ENCODE results near the gene MBNL1. TPM values are rescaled to one million over a fixed set of nuclear protein-coding genes. Genes with fewer than 3 reads are reported as not detected.

MBNL1 gene
- total and polyA plus RNA-seq, 7 experiments from 2014 or later, result 371 to 675 (median 497) TPM

- POLR2A ChIA-PET, result interaction anchor here (0.6 to 3.8 kb wide), 9 partner anchors 8 to 100 kb away, joined by 3 to 46 read pairs (median 4); partner anchors contain the start of gene MBNL1
- H3K9me3 ChIP-seq (ENCODE audit: control insufficient read depth in 2 of 3, low read length in 3 of 3), result no peaks in the 10 kb centered on the region
- CTCF ChIA-PET, result interaction anchor here (0.7 to 2.0 kb wide), 5 partner anchors 9 to 211 kb away, joined by 3 to 5 read pairs (median 4); no protein-coding TSS in a partner anchor
- DNase-seq, result no peak
- no peaks in the 10 kb centered on the region for H3K36me3 ChIP-seq (ENCODE audit: control insufficient read depth in 2 of 3, insufficient read depth in 3 of 3, low read length in 3 of 3)
- H3K36me3 Mint-ChIP-seq, result peaks cover 0 to 10% (median 0%) of the 10 kb centered on the region in 5 donors
- H3K4me3 Mint-ChIP-seq, result peak overlapping the region; percentile 53 to 82 (median 72)
- no peaks in the 10 kb centered on the region for H3K27me3 Mint-ChIP-seq
- peaks cover 42 to 93% of the 10 kb centered on the region in 2 donors for H3K4me1 ChIP-seq (ENCODE audit: control insufficient read depth in 2 of 2, insufficient read depth in 2 of 2, low read length in 2 of 2)
- no peaks in the 10 kb centered on the region for H3K9me3 Mint-ChIP-seq
- peaks cover 56 to 93% (median 82%) of the 10 kb centered on the region in 7 donors for H3K4me1 Mint-ChIP-seq
- H3K4me3 ChIP-seq (ENCODE audit: low read length), result peak overlapping the region; percentile 34
- intact Hi-C loops (cut with micrococcal nuclease), result loop anchor here (1.0 to 2.0 kb wide), 4 partner anchors 7 to 15 kb away; partner anchors contain the start of gene MBNL1 (in 1 of the 2)
- H3K27ac ChIP-seq (ENCODE audit: low read depth, low read length), result peak overlapping the region; percentile 53
- peak overlapping the region; percentile 61 to 91 (median 83) for H3K27ac Mint-ChIP-seq
- H3K27me3 ChIP-seq (ENCODE audit: control insufficient read depth in 2 of 2, insufficient read depth in 2 of 2, low read length in 2 of 2), result no peaks in the 10 kb centered on the region
- no peak for ATAC-seq
These were observed 15.0 kb downstream of the MBNL1 start for GRCh38 chr3:152283492-152284381.

GRCh38 chr3:152284906-152285305, 16.2 kb downstream of the MBNL1 start:
- Histone ChIP-seq H3K9me3 (ENCODE audit: control insufficient read depth in 2 of 3, low read length in 3 of 3) (no peaks in the 10 kb centered on the region), H3K27me3 (ENCODE audit: control insufficient read depth in 2 of 2, insufficient read depth in 2 of 2, low read length in 2 of 2) (no peaks in the 10 kb centered on the region), H3K4me1 (ENCODE audit: control insufficient read depth in 2 of 2, insufficient read depth in 2 of 2, low read length in 2 of 2) (peaks cover 43 to 88% of the 10 kb centered on the region in 2 donors), H3K36me3 (ENCODE audit: control insufficient read depth in 2 of 3, insufficient read depth in 3 of 3, low read length in 3 of 3) (no peaks in the 10 kb centered on the region), H3K27ac (ENCODE audit: low read depth, low read length) (peak overlapping the region; percentile 53), H3K4me3 (ENCODE audit: low read length) (peak overlapping the region; percentile 34)
- ChIA-PET CTCF (interaction anchor here (0.6 to 2.0 kb wide), 5 partner anchors 101 to 1112 kb away, joined by 3 to 5 read pairs (median 4); no protein-coding TSS in a partner anchor), POLR2A (interaction anchor here (0.6 to 2.6 kb wide), 11 partner anchors 9 to 101 kb away, joined by 3 to 17 read pairs (median 4); partner anchors contain the start of gene MBNL1)
- Mint-ChIP-seq H3K27me3 (no peaks in the 10 kb centered on the region), H3K4me1 (peaks cover 49 to 93% (median 81%) of the 10 kb centered on the region in 7 donors), H3K27ac (peak overlapping the region; percentile 27 to 91 (median 85)), H3K4me3 (peak overlapping the region; percentile 45 to 82 (median 76)), H3K9me3 (no peaks in the 10 kb centered on the region), H3K36me3 (peaks cover 0 to 5% (median 0%) of the 10 kb centered on the region in 5 donors)
- intact Hi-C loops (cut with micrococcal nuclease), result loop anchor here (1.0 to 5.0 kb wide), 8 partner anchors 8 to 208 kb away; partner anchors contain the start of gene MBNL1 (in 1 of the 2)
- DNase-seq, result peak in 5 of 9 donors; percentile 24 to 45 (median 34)
- peak; percentile 74 for ATAC-seq

GRCh38 chr3:152285509-152285908, 16.8 kb downstream of the MBNL1 start:
- intact Hi-C loops (cut with micrococcal nuclease), result loop anchor here (1.0 to 5.0 kb wide), 7 partner anchors 8 to 208 kb away; partner anchors contain the start of gene MBNL1 (in 1 of the 2)

GRCh38 chr3:152287898-152288576, 19.3 kb downstream of the MBNL1 start:
- no peak for ATAC-seq
- peak overlapping the region; percentile 10 for H3K4me3 ChIP-seq (ENCODE audit: low read length)
- no peak for DNase-seq
- ChIA-PET POLR2A (interaction anchor here (1.2 to 2.8 kb wide), 2 partner anchors 19 to 94 kb away, joined by 3 to 14 read pairs; partner anchors contain the start of gene MBNL1), CTCF (interaction anchor here (0.6 to 1.4 kb wide), 3 partner anchors 15 to 55 kb away, joined by 3 to 5 read pairs (median 3); no protein-coding TSS in a partner anchor)
- no peaks in the 10 kb centered on the region for H3K27me3 ChIP-seq (ENCODE audit: control insufficient read depth in 2 of 2, insufficient read depth in 2 of 2, low read length in 2 of 2)
- peaks cover 0 to 6% (median 1%) of the 10 kb centered on the region in 5 donors for H3K36me3 Mint-ChIP-seq
- intact Hi-C loops (cut with micrococcal nuclease), result loop anchor here (1.0 to 5.0 kb wide), 3 partner anchors 9 to 211 kb away; no protein-coding TSS in a partner anchor
- no peaks in the 10 kb centered on the region for H3K27me3 Mint-ChIP-seq
- peak overlapping the region; percentile 58 for H3K27ac ChIP-seq (ENCODE audit: low read depth, low read length)
- peaks cover 51 to 96% (median 84%) of the 10 kb centered on the region in 7 donors for H3K4me1 Mint-ChIP-seq
- peaks cover 52 to 82% of the 10 kb centered on the region in 2 donors for H3K4me1 ChIP-seq (ENCODE audit: control insufficient read depth in 2 of 2, insufficient read depth in 2 of 2, low read length in 2 of 2)
- H3K4me3 Mint-ChIP-seq, result peak overlapping the region; percentile 51 to 81 (median 68)
- no peaks in the 10 kb centered on the region for H3K9me3 Mint-ChIP-seq
- H3K36me3 ChIP-seq (ENCODE audit: control insufficient read depth in 2 of 3, insufficient read depth in 3 of 3, low read length in 3 of 3), result no peaks in the 10 kb centered on the region
- peak overlapping the region in 8 of 9 donors; percentile 43 to 87 (median 64) for H3K27ac Mint-ChIP-seq
- H3K9me3 ChIP-seq (ENCODE audit: control insufficient read depth in 2 of 3, low read length in 3 of 3), result no peaks in the 10 kb centered on the region

More at GRCh38 chr3:152285509-152285908, 16.8 kb downstream of the MBNL1 start:
- Mint-ChIP-seq H3K4me1 (peaks cover 52 to 93% (median 81%) of the 10 kb centered on the region in 7 donors), H3K4me3 (peak overlapping the region; percentile 45 to 82 (median 75)), H3K9me3 (no peaks in the 10 kb centered on the region), H3K36me3 (peaks cover 0 to 5% (median 0%) of the 10 kb centered on the region in 5 donors), H3K27me3 (no peaks in the 10 kb centered on the region), H3K27ac (peak overlapping the region in 8 of 9 donors; percentile 35 to 91 (median 77))
- ChIA-PET POLR2A (interaction anchor here (1.0 to 2.6 kb wide), 7 partner anchors 9 to 102 kb away, joined by 3 to 17 read pairs (median 4); partner anchors contain the start of gene MBNL1), CTCF (interaction anchor here (0.6 to 2.0 kb wide), 3 partner anchors 109 to 1112 kb away, joined by 3 to 5 read pairs (median 3); no protein-coding TSS in a partner anchor)
- ATAC-seq (no peak), DNase-seq (no peak)
- Histone ChIP-seq H3K36me3 (ENCODE audit: control insufficient read depth in 2 of 3, insufficient read depth in 3 of 3, low read length in 3 of 3) (no peaks in the 10 kb centered on the region), H3K27ac (ENCODE audit: low read depth, low read length) (peak overlapping the region; percentile 56), H3K4me3 (ENCODE audit: low read length) (peak overlapping the region; percentile 24), H3K4me1 (ENCODE audit: control insufficient read depth in 2 of 2, insufficient read depth in 2 of 2, low read length in 2 of 2) (peaks cover 47 to 88% of the 10 kb centered on the region in 2 donors), H3K27me3 (ENCODE audit: control insufficient read depth in 2 of 2, insufficient read depth in 2 of 2, low read length in 2 of 2) (no peaks in the 10 kb centered on the region), H3K9me3 (ENCODE audit: control insufficient read depth in 2 of 3, low read length in 3 of 3) (no peaks in the 10 kb centered on the region)

- peaks cover 0 to 6% (median 4%) of the 10 kb centered on the region in 5 donors for H3K36me3 Mint-ChIP-seq
- DNase-seq, result no peak
- H3K4me3 Mint-ChIP-seq, result peak overlapping the region in 8 of 10 donors; percentile 51 to 81 (median 70)
- CTCF ChIA-PET, result interaction anchor here (0.6 to 1.0 kb wide), 2 partner anchors 16 to 29 kb away, joined by 3 to 5 read pairs; no protein-coding TSS in a partner anchor
- POLR2A ChIA-PET, result interaction anchor here (2.8 kb wide), 1 partner anchor 20 kb away, joined by 14 read pairs; the partner anchor contains the start of gene MBNL1
- ATAC-seq, result no peak
- H3K4me3 ChIP-seq (ENCODE audit: low read length), result no peak overlapping the region
- peaks cover 50 to 96% (median 84%) of the 10 kb centered on the region in 7 donors for H3K4me1 Mint-ChIP-seq
- no peaks in the 10 kb centered on the region for H3K27me3 ChIP-seq (ENCODE audit: control insufficient read depth in 2 of 2, insufficient read depth in 2 of 2, low read length in 2 of 2)
- no peaks in the 10 kb centered on the region for H3K36me3 ChIP-seq (ENCODE audit: control insufficient read depth in 2 of 3, insufficient read depth in 3 of 3, low read length in 3 of 3)
- intact Hi-C loops (cut with micrococcal nuclease), result loop anchor here (5.0 kb wide), 2 partner anchors 34 to 211 kb away; no protein-coding TSS in a partner anchor
- peaks cover 48 to 82% of the 10 kb centered on the region in 2 donors for H3K4me1 ChIP-seq (ENCODE audit: control insufficient read depth in 2 of 2, insufficient read depth in 2 of 2, low read length in 2 of 2)
- H3K27ac ChIP-seq (ENCODE audit: low read depth, low read length), result peak overlapping the region; percentile 27
- H3K27ac Mint-ChIP-seq, result peak overlapping the region in 6 of 9 donors; percentile 1 to 87 (median 64)
- no peaks in the 10 kb centered on the region for H3K9me3 Mint-ChIP-seq
- no peaks in the 10 kb centered on the region for H3K27me3 Mint-ChIP-seq
- no peaks in the 10 kb centered on the region for H3K9me3 ChIP-seq (ENCODE audit: control insufficient read depth in 2 of 3, low read length in 3 of 3)
These were observed 20.0 kb downstream of the MBNL1 start for GRCh38 chr3:152288681-152289080.

Data from naive thymus-derived CD4-positive, alpha-beta T cell (primary cell).